Type B pancreatic cell (in vitro differentiated cells): ENCODE results near the gene TIMP2. TPM values are rescaled to one million over a fixed set of nuclear protein-coding genes. Genes with fewer than 3 reads are reported as not detected.
"Not testable (repeated sequence)": the region's sequence is repeated elsewhere in the genome, so short reads cannot be mapped to it uniquely, and the experiment has no call there.

Source experiments
- DNase-seq: peaks from one replicate; pipeline ENCODE4 v3.0.0; 2021; ENCODE audit warnings: mixed read lengths; ENCODE audit not compliant: unreplicated experiment; ENCODE audit errors: extremely low spot score
- H3K27ac Mint-ChIP-seq: 2 replicates; pipeline ENCODE4 v1.8.0; 2021; ENCODE audit warnings: mild to moderate bottlenecking, mixed read lengths
- H3K27me3 Mint-ChIP-seq: 2 replicates; pipeline ENCODE4 v1.8.0; 2021; ENCODE audit warnings: mixed read lengths
- H3K36me3 Mint-ChIP-seq: 2 replicates; pipeline ENCODE4 v1.8.0; 2021; ENCODE audit warnings: mixed read lengths
- H3K4me1 Mint-ChIP-seq: one replicate; pipeline ENCODE4 v1.8.0; 2021; ENCODE audit warnings: mixed read lengths; ENCODE audit not compliant: unreplicated experiment
- H3K4me3 Mint-ChIP-seq: 2 replicates; pipeline ENCODE4 v1.8.0; 2021; ENCODE audit warnings: mild to moderate bottlenecking, mixed read lengths
- H3K9me3 Mint-ChIP-seq: 2 replicates; pipeline ENCODE4 v1.8.0; 2021; ENCODE audit warnings: mixed read lengths
- total RNA-seq: library from RNA; stranded (reverse); gene quantifications from 2 replicates; pipeline ENCODE4 v1.2.1, GENCODE V29; 2021; ENCODE audit warnings: low replicate concordance
- TF ChIP-seq, protein P1 (sequence below): fragments of 200-600 bp; sonication (generic); conservative IDR thresholded peaks from 2 replicates; pipeline ENCODE4 v1.5.0; 2021; ENCODE audit warnings: antibody characterized with exemption, mild to moderate bottlenecking

TIMP2 gene
- total RNA-seq, 1 donor from 2014 or later, result 125 TPM

DNA sequence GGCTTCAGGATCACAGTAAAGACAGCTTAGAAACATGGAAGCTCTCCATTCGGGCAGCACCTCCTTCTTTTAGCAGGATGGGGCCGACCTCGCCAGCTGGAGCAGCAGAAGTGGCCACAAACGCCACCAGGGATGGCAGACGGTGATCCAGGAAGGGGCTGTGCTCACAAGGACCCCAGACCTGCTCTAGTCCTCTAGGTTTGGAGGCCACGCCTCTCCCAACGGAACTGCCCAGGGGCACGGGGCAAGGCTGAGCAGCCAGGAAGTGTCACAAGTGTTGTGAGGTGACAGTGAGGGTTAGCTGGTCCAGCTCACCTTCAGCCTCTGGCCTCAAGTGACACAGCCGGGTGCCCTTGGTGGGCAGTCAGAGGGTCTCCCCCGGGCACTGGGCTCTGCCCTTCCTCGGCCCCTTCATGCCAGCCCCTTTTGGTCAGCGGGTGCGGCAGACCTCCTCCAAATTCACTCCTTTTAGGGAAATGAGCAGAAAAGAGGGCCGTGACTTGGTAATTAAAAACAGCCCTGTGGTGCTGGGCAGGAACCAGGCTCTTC lies 42.6 kb downstream of the TIMP2 start:
- H3K4me3 Mint-ChIP-seq, result peak overlapping the region; percentile 34
- no peaks in the 10 kb centered on the region for H3K9me3 Mint-ChIP-seq
- peak overlapping the region; percentile 97 for H3K27ac Mint-ChIP-seq
- DNase-seq, result no peak
- TF ChIP-seq, protein P1, sequence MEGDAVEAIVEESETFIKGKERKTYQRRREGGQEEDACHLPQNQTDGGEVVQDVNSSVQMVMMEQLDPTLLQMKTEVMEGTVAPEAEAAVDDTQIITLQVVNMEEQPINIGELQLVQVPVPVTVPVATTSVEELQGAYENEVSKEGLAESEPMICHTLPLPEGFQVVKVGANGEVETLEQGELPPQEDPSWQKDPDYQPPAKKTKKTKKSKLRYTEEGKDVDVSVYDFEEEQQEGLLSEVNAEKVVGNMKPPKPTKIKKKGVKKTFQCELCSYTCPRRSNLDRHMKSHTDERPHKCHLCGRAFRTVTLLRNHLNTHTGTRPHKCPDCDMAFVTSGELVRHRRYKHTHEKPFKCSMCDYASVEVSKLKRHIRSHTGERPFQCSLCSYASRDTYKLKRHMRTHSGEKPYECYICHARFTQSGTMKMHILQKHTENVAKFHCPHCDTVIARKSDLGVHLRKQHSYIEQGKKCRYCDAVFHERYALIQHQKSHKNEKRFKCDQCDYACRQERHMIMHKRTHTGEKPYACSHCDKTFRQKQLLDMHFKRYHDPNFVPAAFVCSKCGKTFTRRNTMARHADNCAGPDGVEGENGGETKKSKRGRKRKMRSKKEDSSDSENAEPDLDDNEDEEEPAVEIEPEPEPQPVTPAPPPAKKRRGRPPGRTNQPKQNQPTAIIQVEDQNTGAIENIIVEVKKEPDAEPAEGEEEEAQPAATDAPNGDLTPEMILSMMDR, result no peak
- H3K27me3 Mint-ChIP-seq, result no peaks in the 10 kb centered on the region
- H3K4me1 Mint-ChIP-seq, result peaks cover 53% of the 10 kb centered on the region
- peaks cover 4% of the 10 kb centered on the region for H3K36me3 Mint-ChIP-seq

DNA sequence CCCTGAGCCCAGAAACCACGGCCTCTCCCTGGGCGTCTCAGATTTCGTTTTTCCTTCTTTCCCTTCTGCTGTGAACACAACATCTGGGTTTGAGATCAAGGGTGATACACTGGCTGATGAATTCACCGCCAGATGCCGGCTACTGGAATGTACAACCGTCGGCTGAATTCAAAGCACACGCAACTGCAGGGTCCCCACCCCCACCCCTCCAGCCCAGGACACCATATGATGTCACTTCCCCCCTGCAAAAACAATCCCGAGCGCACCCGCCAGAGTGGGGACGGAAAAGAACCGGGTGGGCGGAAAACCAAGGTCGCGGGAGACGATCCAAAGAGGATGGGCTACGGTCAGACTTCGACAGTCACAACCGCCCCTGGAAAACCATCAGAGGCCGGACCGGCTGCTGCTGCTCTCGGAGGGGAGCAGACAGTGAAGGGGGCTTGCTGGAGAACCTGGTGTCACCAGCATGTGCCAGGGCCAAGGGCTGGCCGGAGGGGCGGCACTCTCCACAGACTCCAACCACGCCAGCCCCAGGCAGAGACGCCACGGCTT lies 45.5 kb downstream of the TIMP2 start:
- DNase-seq, result no peak
- peaks cover 61% of the 10 kb centered on the region for H3K4me1 Mint-ChIP-seq
- peaks cover 14% of the 10 kb centered on the region for H3K36me3 Mint-ChIP-seq
- H3K27ac Mint-ChIP-seq, result peak overlapping the region; percentile 75
- peak overlapping the region; percentile 65 for H3K4me3 Mint-ChIP-seq
- no peaks in the 10 kb centered on the region for H3K9me3 Mint-ChIP-seq
- TF ChIP-seq, protein P1, result no peak
- no peaks in the 10 kb centered on the region for H3K27me3 Mint-ChIP-seq

DNA sequence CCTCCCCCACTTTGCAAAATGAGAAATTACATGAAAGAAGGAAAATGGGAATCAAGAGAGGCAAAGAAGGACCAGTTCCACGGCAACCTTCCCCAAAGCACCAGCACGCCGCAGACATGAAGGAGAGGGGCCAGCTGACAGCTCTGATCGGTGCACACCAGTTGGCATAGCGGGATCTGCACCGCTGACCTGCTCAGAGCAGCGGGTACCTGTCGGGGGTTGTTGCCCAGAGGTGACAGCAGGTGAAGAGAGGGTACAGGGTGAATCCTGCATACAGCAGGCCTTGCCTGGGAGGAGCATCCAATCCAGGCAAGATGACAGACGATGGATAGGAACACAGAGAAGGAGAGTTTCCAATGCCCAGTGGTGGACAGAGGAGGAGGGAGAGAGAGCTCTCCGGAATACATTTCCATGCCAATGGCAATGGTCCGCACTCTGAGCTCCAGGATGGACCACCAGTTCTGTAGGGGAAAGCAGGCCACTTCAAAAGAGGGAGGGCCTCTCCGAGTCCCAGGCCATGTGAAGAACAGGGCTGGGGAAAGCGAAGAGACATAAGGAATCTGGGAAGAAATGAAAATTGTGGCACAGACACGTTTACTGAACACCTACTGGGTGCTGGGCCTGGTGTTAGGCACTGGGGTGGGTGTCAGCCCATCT lies 46.2 kb downstream of the TIMP2 start:
- peak overlapping the region; percentile 65 for H3K4me3 Mint-ChIP-seq
- DNase-seq, result no peak
- TF ChIP-seq, protein P1, result no peak
- H3K36me3 Mint-ChIP-seq, result peaks cover 14% of the 10 kb centered on the region
- H3K9me3 Mint-ChIP-seq, result no peaks in the 10 kb centered on the region
- H3K27ac Mint-ChIP-seq, result peak overlapping the region; percentile 75
- H3K27me3 Mint-ChIP-seq, result no peaks in the 10 kb centered on the region
- H3K4me1 Mint-ChIP-seq, result peaks cover 57% of the 10 kb centered on the region

DNA sequence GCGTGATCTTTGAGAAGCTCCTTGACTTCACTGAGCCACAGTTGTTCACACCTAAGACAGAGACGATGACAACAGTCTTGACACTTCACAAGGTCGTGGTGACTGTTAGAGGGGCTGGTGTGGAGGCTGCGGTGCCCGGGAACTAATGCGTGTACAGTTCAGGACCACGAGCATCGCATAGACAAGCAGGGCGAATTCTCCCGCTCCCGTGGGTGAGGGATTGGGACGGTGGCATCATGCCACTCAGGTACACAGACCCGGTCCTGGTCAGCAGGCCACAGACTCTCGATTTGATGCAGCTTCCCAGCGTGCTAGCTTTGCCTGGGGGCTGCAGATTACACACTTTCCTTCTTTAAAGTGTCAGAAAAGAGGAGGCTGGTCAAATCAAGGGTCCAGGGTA lies 46.9 kb downstream of the TIMP2 start:
- Mint-ChIP-seq H3K9me3 (no peaks in the 10 kb centered on the region), H3K4me3 (no peak overlapping the region), H3K27ac (peak overlapping the region; percentile 43), H3K27me3 (no peaks in the 10 kb centered on the region), H3K4me1 (peaks cover 50% of the 10 kb centered on the region), H3K36me3 (peaks cover 14% of the 10 kb centered on the region)
- DNase-seq, result no peak
- TF ChIP-seq, protein P1, result no peak

DNA sequence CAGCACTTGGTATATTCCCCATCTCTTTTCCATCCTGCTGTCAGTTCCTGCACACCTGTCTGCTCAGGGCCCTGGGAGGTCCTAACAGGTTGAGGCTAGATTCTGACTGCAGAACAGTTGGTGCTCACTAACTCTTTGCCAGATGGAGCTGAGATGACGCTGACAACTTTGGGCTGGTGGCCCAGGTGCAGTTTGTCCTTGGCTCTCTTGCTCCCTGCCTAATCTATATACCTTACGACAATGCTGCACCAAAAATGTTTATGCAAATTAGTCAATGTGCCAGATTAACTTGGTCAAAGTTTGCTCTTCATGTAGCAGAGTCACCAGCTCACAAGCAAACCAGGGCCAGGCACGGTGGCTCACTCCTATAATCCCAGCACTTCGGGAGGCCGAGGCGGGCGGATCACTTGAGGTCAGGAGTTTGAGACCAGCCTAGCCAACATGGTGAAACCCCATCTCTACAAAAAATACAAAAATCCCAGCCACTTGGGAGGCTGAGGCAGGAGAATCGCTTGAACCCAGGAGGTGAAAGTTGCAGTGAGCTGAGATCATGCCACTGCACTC lies 48.2 kb downstream of the TIMP2 start:
- Mint-ChIP-seq H3K27ac (peak overlapping the region; percentile 73), H3K36me3 (peaks cover 10% of the 10 kb centered on the region), H3K4me3 (peak overlapping the region; percentile 63), H3K4me1 (peaks cover 38% of the 10 kb centered on the region)
- not testable (repeated sequence) for H3K27me3 Mint-ChIP-seq, DNase-seq, H3K9me3 Mint-ChIP-seq

DNA sequence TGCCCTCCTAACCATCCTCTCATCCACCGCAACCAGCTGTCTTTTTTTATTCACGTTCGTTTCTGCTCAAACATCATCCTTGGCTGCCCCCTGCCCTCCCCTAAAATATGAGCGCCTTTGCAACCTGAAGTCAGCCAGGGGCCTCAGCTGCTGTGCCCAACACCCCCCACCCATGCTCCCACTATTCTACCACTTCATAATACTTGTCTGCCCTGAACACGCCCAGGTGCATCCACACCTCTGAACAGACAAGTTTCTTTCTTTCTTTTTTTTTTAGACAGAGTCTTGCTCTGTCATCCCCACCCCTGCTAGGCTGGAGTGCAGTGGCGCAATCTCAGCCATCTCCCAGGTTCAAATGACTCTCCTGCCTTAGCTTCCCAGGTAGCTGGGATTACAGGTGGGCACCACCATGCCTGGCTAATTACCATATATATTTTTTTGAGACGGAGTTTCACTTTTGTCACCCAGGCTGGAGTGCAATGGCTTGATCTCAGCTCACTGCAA lies 49.0 kb downstream of the TIMP2 start:
- peak overlapping the region; percentile 94 for H3K27ac Mint-ChIP-seq
- H3K4me3 Mint-ChIP-seq, result peak overlapping the region; percentile 68
- TF ChIP-seq, protein P1, result no peak
- peaks cover 10% of the 10 kb centered on the region for H3K36me3 Mint-ChIP-seq
- no peak for DNase-seq
- peaks cover 38% of the 10 kb centered on the region for H3K4me1 Mint-ChIP-seq
- no peaks in the 10 kb centered on the region for H3K27me3 Mint-ChIP-seq
- no peaks in the 10 kb centered on the region for H3K9me3 Mint-ChIP-seq
